ENCODE measurements around the gene ITGA11. TPM values are rescaled to one million over a fixed set of nuclear protein-coding genes. Genes with fewer than 3 reads are reported as not detected.

ITGA11 gene
- total RNA-seq, 1 donor from 2014 or later, result not detected

- Mint-ChIP-seq H3K4me1 (ENCODE audit: low read depth) (no peaks in the 10 kb centered on the region), H3K9me3 (ENCODE audit: low read depth) (no peaks in the 10 kb centered on the region), H3K4me3 (ENCODE audit: low read depth) (no peak overlapping the region), H3K36me3 (ENCODE audit: insufficient read depth) (no peaks in the 10 kb centered on the region), H3K27me3 (peaks cover 25% of the 10 kb centered on the region), H3K27ac (no peak overlapping the region)
- no peak for DNase-seq (ENCODE audit: low spot score, unreplicated experiment)
- no peak for TF ChIP-seq CTCF (IDR thresholded peaks at IDR 0.05; ENCODE audit: unreplicated experiment)
Measured at GRCh38 chr15:68478853-68479252, 46.9 kb upstream of the ITGA11 start.

GRCh38 chr15:68475449-68475848 lies 43.5 kb upstream of the ITGA11 start:
- Mint-ChIP-seq H3K27me3 (peaks cover 17% of the 10 kb centered on the region), H3K4me1 (ENCODE audit: low read depth) (no peaks in the 10 kb centered on the region), H3K36me3 (ENCODE audit: insufficient read depth) (no peaks in the 10 kb centered on the region), H3K9me3 (ENCODE audit: low read depth) (no peaks in the 10 kb centered on the region), H3K4me3 (ENCODE audit: low read depth) (no peak overlapping the region), H3K27ac (no peak overlapping the region)
- no peak for TF ChIP-seq CTCF (IDR thresholded peaks at IDR 0.05; ENCODE audit: unreplicated experiment)
- DNase-seq (ENCODE audit: low spot score, unreplicated experiment), result no peak

GRCh38 chr15:68471541-68471940 lies 39.6 kb upstream of the ITGA11 start:
- Mint-ChIP-seq H3K4me3 (ENCODE audit: low read depth) (no peak overlapping the region), H3K36me3 (ENCODE audit: insufficient read depth) (no peaks in the 10 kb centered on the region), H3K27me3 (peaks cover 11% of the 10 kb centered on the region), H3K4me1 (ENCODE audit: low read depth) (peaks cover 5% of the 10 kb centered on the region), H3K9me3 (ENCODE audit: low read depth) (no peaks in the 10 kb centered on the region), H3K27ac (no peak overlapping the region)
- no peak for TF ChIP-seq CTCF (IDR thresholded peaks at IDR 0.05; ENCODE audit: unreplicated experiment)
- DNase-seq (ENCODE audit: low spot score, unreplicated experiment), result no peak

- Mint-ChIP-seq H3K9me3 (ENCODE audit: low read depth) (no peaks in the 10 kb centered on the region), H3K36me3 (ENCODE audit: insufficient read depth) (no peaks in the 10 kb centered on the region)
- no peak for TF ChIP-seq CTCF (IDR thresholded peaks at IDR 0.05; ENCODE audit: unreplicated experiment)
Measured at GRCh38 chr15:68470976-68471375, 39.0 kb upstream of the ITGA11 start.

GRCh38 chr15:68470049-68470742 lies 38.2 kb upstream of the ITGA11 start:
- H3K27ac Mint-ChIP-seq, result no peak overlapping the region
- H3K27me3 Mint-ChIP-seq, result peaks cover 11% of the 10 kb centered on the region
- no peak overlapping the region for H3K4me3 Mint-ChIP-seq (ENCODE audit: low read depth)
- H3K4me1 Mint-ChIP-seq (ENCODE audit: low read depth), result peaks cover 5% of the 10 kb centered on the region
- no peaks in the 10 kb centered on the region for H3K9me3 Mint-ChIP-seq (ENCODE audit: low read depth)
- no peak for DNase-seq (ENCODE audit: low spot score, unreplicated experiment)
- H3K36me3 Mint-ChIP-seq (ENCODE audit: insufficient read depth), result no peaks in the 10 kb centered on the region
- no peak for TF ChIP-seq CTCF (IDR thresholded peaks at IDR 0.05; ENCODE audit: unreplicated experiment)

More at GRCh38 chr15:68470976-68471375, 39.0 kb upstream of the ITGA11 start:
- no peak for DNase-seq (ENCODE audit: low spot score, unreplicated experiment)
- H3K27ac Mint-ChIP-seq, result no peak overlapping the region
- H3K4me1 Mint-ChIP-seq (ENCODE audit: low read depth), result peaks cover 5% of the 10 kb centered on the region
- no peak overlapping the region for H3K4me3 Mint-ChIP-seq (ENCODE audit: low read depth)
- peaks cover 11% of the 10 kb centered on the region for H3K27me3 Mint-ChIP-seq
